MM.1S (cell line): ENCODE results near the gene EDARADD.

ENCODE experiments used
- DNase-seq: peaks from one replicate; pipeline ENCODE4 v3.0.0-alpha.2; 2015
- H2AFZ ChIP-seq: fragments of 300-600 bp; sonication (generic); 2 replicates; pipeline ENCODE4 v1.6.0; 2016; ENCODE audit warnings: antibody characterized with exemption, low read length
- H3F3A ChIP-seq: fragments of 300-600 bp; sonication (generic); 2 replicates; pipeline ENCODE4 v1.6.1; 2016; ENCODE audit warnings: mild to moderate bottlenecking, antibody characterized with exemption, low read length, moderate library complexity, mixed read lengths; ENCODE audit not compliant: insufficient read depth
- H3K27ac ChIP-seq: fragments of 300-600 bp; sonication (generic); 2 replicates; pipeline ENCODE4 v1.5.1; 2016; ENCODE audit warnings: mild to moderate bottlenecking, low read length
- H3K27me3 ChIP-seq: fragments of 300-600 bp; sonication (generic); replicated peaks from 2 replicates; pipeline ENCODE4 v1.6.0; 2016; ENCODE audit warnings: low read length; ENCODE audit not compliant: insufficient read depth
- H3K36me3 ChIP-seq: fragments of 300-600 bp; sonication (generic); replicated peaks from 2 replicates; pipeline ENCODE4 v1.6.1; 2016; ENCODE audit warnings: mild to moderate bottlenecking, low read length, mixed read lengths; ENCODE audit not compliant: insufficient read depth
- H3K4me1 ChIP-seq: fragments of 300-600 bp; sonication (generic); 2 replicates; pipeline ENCODE4 v1.6.1; 2016; ENCODE audit warnings: low read length, mixed read lengths
- H3K4me2 ChIP-seq: fragments of 300-600 bp; sonication (generic); 2 replicates; pipeline ENCODE4 v1.6.0; 2016; ENCODE audit warnings: low read depth, low read length
- H3K4me3 ChIP-seq: fragments of 300-600 bp; sonication (generic); 2 replicates; pipeline ENCODE4 v1.5.1; 2016; ENCODE audit warnings: low read length, mixed read lengths
- H3K79me2 ChIP-seq: fragments of 300-600 bp; sonication (generic); 2 replicates; pipeline ENCODE4 v1.6.1; 2016; ENCODE audit warnings: mixed run types, low read length, mixed read lengths
- H3K9ac ChIP-seq: fragments of 300-600 bp; sonication (generic); 2 replicates; pipeline ENCODE4 v1.6.1; 2016; ENCODE audit warnings: low read length, mixed read lengths
- H3K9me2 ChIP-seq: fragments of 300-600 bp; sonication (generic); replicated peaks from 2 replicates; pipeline ENCODE4 v1.6.1; 2016; ENCODE audit warnings: mild to moderate bottlenecking, low read length, mixed read lengths; ENCODE audit not compliant: insufficient read depth
- H3K9me3 ChIP-seq: fragments of 300-600 bp; sonication (generic); replicated peaks from 2 replicates; pipeline ENCODE4 v1.6.1; 2016; ENCODE audit warnings: mild to moderate bottlenecking, low read length, mixed read lengths; ENCODE audit not compliant: insufficient read depth
- H4K20me1 ChIP-seq: fragments of 300-600 bp; sonication (generic); 2 replicates; pipeline ENCODE4 v1.6.1; 2016; ENCODE audit warnings: mild to moderate bottlenecking, low read length, moderate library complexity, mixed read lengths; ENCODE audit not compliant: insufficient read depth
- CTCF ChIP-seq: fragments of 300-600 bp; sonication (generic); IDR thresholded peaks from 2 replicates; pipeline ENCODE4 v1.5.1; 2016; ENCODE audit warnings: antibody characterized with exemption, low read length, mixed read lengths
- EZH2 ChIP-seq: fragments of 300-600 bp; sonication (generic); optimal IDR thresholded peaks from 2 replicates; pipeline ENCODE3; 2017; ENCODE audit warnings: low read depth, mild to moderate bottlenecking, antibody characterized with exemption, low read length, mixed read lengths
- EZH2phosphoT487 ChIP-seq: fragments of 300-600 bp; sonication (generic); IDR thresholded peaks from 2 replicates; pipeline ENCODE4 v1.6.1; 2018; ENCODE audit warnings: antibody characterized with exemption, low read length

EDARADD gene

GRCh38 chr1:236450779-236451178 lies 56.7 kb downstream of the EDARADD start:
- DNase-seq = no peak
- H3K4me2 ChIP-seq = no peak overlapping the region
- no peak overlapping the region for H3K27ac ChIP-seq
- H3K9me3 ChIP-seq = no peaks in the 10 kb centered on the region
- no peak overlapping the region for H3K9ac ChIP-seq
- H3K79me2 ChIP-seq = no peaks in the 10 kb centered on the region
- H3K36me3 ChIP-seq = no peaks in the 10 kb centered on the region
- no peaks in the 10 kb centered on the region for H4K20me1 ChIP-seq
- H3K27me3 ChIP-seq = no peaks in the 10 kb centered on the region
- no peak for TF ChIP-seq CTCF
- no peaks in the 10 kb centered on the region for H3K9me2 ChIP-seq
- no peaks in the 10 kb centered on the region for H3K4me1 ChIP-seq
- no peaks in the 10 kb centered on the region for H3F3A ChIP-seq
- no peak overlapping the region for H3K4me3 ChIP-seq
- H2AFZ ChIP-seq = no peak overlapping the region

GRCh38 chr1:236451796-236452373 lies 57.8 kb downstream of the EDARADD start:
- no peaks in the 10 kb centered on the region for H3K36me3 ChIP-seq
- H3K27ac ChIP-seq = no peak overlapping the region
- H4K20me1 ChIP-seq = no peaks in the 10 kb centered on the region
- no peak overlapping the region for H3K9ac ChIP-seq
- H3K4me2 ChIP-seq = no peak overlapping the region
- H3K4me1 ChIP-seq = no peaks in the 10 kb centered on the region
- no peak for DNase-seq
- H3K9me2 ChIP-seq = no peaks in the 10 kb centered on the region
- no peak overlapping the region for H2AFZ ChIP-seq
- no peaks in the 10 kb centered on the region for H3K27me3 ChIP-seq
- no peaks in the 10 kb centered on the region for H3K9me3 ChIP-seq
- no peaks in the 10 kb centered on the region for H3K79me2 ChIP-seq
- TF ChIP-seq EZH2phosphoT487 (no peak), EZH2 (no peak), CTCF (peak; percentile 38)
- H3F3A ChIP-seq = no peaks in the 10 kb centered on the region
- no peak overlapping the region for H3K4me3 ChIP-seq

- H3K9ac ChIP-seq = no peak overlapping the region
- H3K9me2 ChIP-seq = no peaks in the 10 kb centered on the region
- no peaks in the 10 kb centered on the region for H3K9me3 ChIP-seq
- no peak overlapping the region for H3K27ac ChIP-seq
- no peak for TF ChIP-seq EZH2phosphoT487
- TF ChIP-seq CTCF = no peak
- no peak for TF ChIP-seq EZH2
- H3F3A ChIP-seq = no peaks in the 10 kb centered on the region
- no peaks in the 10 kb centered on the region for H3K27me3 ChIP-seq
- H3K4me1 ChIP-seq = no peaks in the 10 kb centered on the region
- H3K4me2 ChIP-seq = no peak overlapping the region
- H2AFZ ChIP-seq = no peak overlapping the region
- H3K4me3 ChIP-seq = no peak overlapping the region
- no peaks in the 10 kb centered on the region for H4K20me1 ChIP-seq
- H3K79me2 ChIP-seq = no peaks in the 10 kb centered on the region
- H3K36me3 ChIP-seq = no peaks in the 10 kb centered on the region
- DNase-seq = no peak
Measured at GRCh38 chr1:236455243-236455642, 61.2 kb downstream of the EDARADD start.
